Keratinocyte (primary cell): ENCODE results near the gene CUL3. TPM values are rescaled to one million over a fixed set of nuclear protein-coding genes. Genes with fewer than 3 reads are reported as not detected.
A peak's percentile ranks its signal among the peaks of the same experiment; 100 is the strongest.
"Not testable (repeated sequence)": the region's sequence is repeated elsewhere in the genome, so short reads cannot be mapped to it uniquely, and the experiment has no call there.

Source experiments
- DNase-seq: peaks from one replicate; pipeline ENCODE4 v3.0.0-alpha.2; 2011; ENCODE audit warnings: low read depth, missing footprints, low spot score
- FAIRE-seq: peaks from 2 replicates; lab custom pipeline; 2011; peaks lifted over from hg19 to GRCh38; lab: Jason Lieb, UNC
- H2AFZ ChIP-seq: 2 replicates; pipeline ENCODE4 v1.6.0; 2012; ENCODE audit warnings: low read length, control low read depth, inconsistent platforms; ENCODE audit not compliant: control insufficient read depth
- H3K27ac ChIP-seq: 2 replicates; pipeline ENCODE4 v1.5.1; 2011; ENCODE audit warnings: low read length; ENCODE audit not compliant: control insufficient read depth, insufficient read depth
- H3K27me3 ChIP-seq: 3 replicates; pipeline ENCODE4 v1.6.0; 2011; ENCODE audit warnings: low read length; ENCODE audit not compliant: control insufficient read depth, insufficient read depth; ENCODE audit errors: extremely low read depth
- H3K36me3 ChIP-seq, 2 experiments: 2 replicates in 1 of 2; 3 replicates in 1 of 2; pipeline ENCODE4 v1.5.1; 2011; ENCODE audit warnings: low read length in 2 of 2, mild to moderate bottlenecking in 1 of 2; ENCODE audit not compliant: control insufficient read depth in 2 of 2, insufficient read depth in 2 of 2; ENCODE audit errors: extremely low read depth in 1 of 2
- H3K4me1 ChIP-seq: 3 replicates; pipeline ENCODE4 v1.5.1; 2011; ENCODE audit warnings: low read length; ENCODE audit not compliant: control insufficient read depth, insufficient read depth; ENCODE audit errors: extremely low read depth
- H3K4me2 ChIP-seq: 3 replicates; pipeline ENCODE4 v1.6.0; 2011; ENCODE audit warnings: low read depth, low read length; ENCODE audit not compliant: control insufficient read depth, insufficient read depth; ENCODE audit errors: extremely low read depth
- H3K4me3 ChIP-seq, 3 experiments: fragments of 200-600 bp in 1 of 3; sonication (generic) in 1 of 3; 2 replicates in 2 of 3; 3 replicates in 1 of 3; pipeline ENCODE4 v1.5.1; 2011 to 2016; ENCODE audit warnings: low read length in 3 of 3, mild to moderate bottlenecking in 3 of 3, control low read depth in 2 of 3, inconsistent platforms in 1 of 3, low read depth in 1 of 3, mixed read lengths in 1 of 3, mixed run types in 1 of 3, moderate library complexity in 1 of 3; ENCODE audit not compliant: control insufficient read depth in 2 of 3, insufficient read depth in 2 of 3; ENCODE audit errors: extremely low read depth in 1 of 3
- H3K79me2 ChIP-seq: 2 replicates; pipeline ENCODE4 v1.6.0; 2012; ENCODE audit warnings: low read length; ENCODE audit not compliant: control insufficient read depth, insufficient read depth
- H3K9ac ChIP-seq: 3 replicates; pipeline ENCODE4 v1.6.0; 2011; ENCODE audit warnings: low read length; ENCODE audit not compliant: control insufficient read depth, insufficient read depth; ENCODE audit errors: extremely low read depth
- H3K9me1 ChIP-seq: 3 replicates; pipeline ENCODE4 v1.6.0; 2011; ENCODE audit warnings: low read length; ENCODE audit not compliant: control insufficient read depth, insufficient read depth; ENCODE audit errors: extremely low read depth
- H3K9me3 ChIP-seq: 2 replicates; pipeline ENCODE4 v1.5.1; 2012; ENCODE audit warnings: low read depth, low read length; ENCODE audit not compliant: control insufficient read depth
- H4K20me1 ChIP-seq: 3 replicates; pipeline ENCODE4 v1.6.0; 2011; ENCODE audit warnings: low read length; ENCODE audit not compliant: control insufficient read depth, insufficient read depth; ENCODE audit errors: extremely low read depth
- dilution Hi-C: fragments of 300-500 bp; cut with MboI; formaldehyde crosslinking; loops from one replicate; pipeline ENCODE4 v1.7.0; 2020; ENCODE audit warnings: low sequenced_read_pairs; ENCODE audit not compliant: extremely low pct_ligation_motif_present
- polyA plus RNA-seq, 5 experiments: library from polyadenylated mRNA; depleted of rRNA in 3 of 5; stranded (reverse) in 3 of 5; stranded (forward) in 1 of 5; unstranded in 1 of 5; fragments of >200 nt; gene quantifications; 1 replicate in 1 of 5; 2 replicates in 3 of 5; 3 replicates in 1 of 5; pipeline versions ENCODE4 v1.2.1 to v1.2.3, GENCODE V29; 2011 to 2012; ENCODE audit warnings: missing spikeins in 2 of 5, low read depth in 1 of 5, low replicate concordance in 1 of 5
- TF ChIP-seq, protein P1 (sequence below), 3 experiments: IDR thresholded peaks in 1 of 3; conservative IDR thresholded peaks in 1 of 3; optimal IDR thresholded peaks in 1 of 3; 2 replicates in 2 of 3; 3 replicates in 1 of 3; pipeline versions ENCODE3 to v1.5.1; 2011; ENCODE audit warnings: low read length in 3 of 3, mild to moderate bottlenecking in 3 of 3, moderate library complexity in 2 of 3, control low read depth in 1 of 3, inconsistent platforms in 1 of 3; ENCODE audit not compliant: insufficient read depth in 2 of 3; ENCODE audit errors: extremely low read depth in 1 of 3

Gene CUL3
- polyA plus RNA-seq, 1 donor (not counting 4 experiments of a cell fraction or from before 2014, with no cell fraction given) = 71.7 TPM

DNA sequence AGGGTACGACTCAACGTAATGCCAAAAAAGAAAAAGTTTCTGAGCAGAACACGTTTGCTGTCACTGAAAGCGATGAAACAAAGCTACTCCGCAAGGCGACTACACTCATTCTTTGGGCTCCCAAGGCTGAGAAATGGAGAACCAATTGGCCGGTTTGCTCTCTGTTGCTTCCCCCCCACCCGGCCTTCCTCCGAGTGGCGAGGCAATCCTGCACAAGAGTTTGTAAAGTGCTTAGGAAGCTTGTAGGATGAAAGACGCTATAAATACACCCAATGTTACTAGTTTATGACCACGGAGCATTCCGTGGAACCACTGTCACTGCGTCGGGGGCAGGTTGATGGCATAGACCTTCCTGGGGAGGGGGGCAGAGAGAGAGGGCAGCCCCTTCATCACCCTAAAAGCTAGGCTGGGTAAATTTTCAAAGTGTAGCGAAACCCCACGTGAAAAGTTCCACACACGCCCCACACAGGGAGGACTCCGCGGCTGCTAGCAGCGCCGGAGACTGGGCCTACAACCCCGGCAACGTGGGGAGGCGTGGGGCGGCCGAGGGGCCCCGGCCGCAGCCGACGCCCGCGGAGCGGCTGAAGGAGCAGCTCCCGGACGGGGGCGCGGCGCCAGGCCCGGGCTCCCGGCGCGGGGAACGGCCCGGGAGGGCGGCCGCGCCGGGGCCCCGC is 915 bp downstream of the CUL3 start:
- Histone ChIP-seq H3K4me3 (peak overlapping the region; percentile 61 to 97 (median 80)), H3K4me1 (peaks cover 23% of the 10 kb centered on the region), H3K27me3 (no peaks in the 10 kb centered on the region), H3K9me1 (peaks cover 2% of the 10 kb centered on the region), H3K79me2 (peaks cover 55% of the 10 kb centered on the region), H3K4me2 (peak overlapping the region; percentile 90), H3K36me3 (no peaks in the 10 kb centered on the region), H4K20me1 (peaks cover 21% of the 10 kb centered on the region), H3K9me3 (no peaks in the 10 kb centered on the region), H3K9ac (peak overlapping the region; percentile 91), H3K27ac (peak overlapping the region; percentile 70), H2AFZ (no peak overlapping the region)
- TF ChIP-seq, protein P1, sequence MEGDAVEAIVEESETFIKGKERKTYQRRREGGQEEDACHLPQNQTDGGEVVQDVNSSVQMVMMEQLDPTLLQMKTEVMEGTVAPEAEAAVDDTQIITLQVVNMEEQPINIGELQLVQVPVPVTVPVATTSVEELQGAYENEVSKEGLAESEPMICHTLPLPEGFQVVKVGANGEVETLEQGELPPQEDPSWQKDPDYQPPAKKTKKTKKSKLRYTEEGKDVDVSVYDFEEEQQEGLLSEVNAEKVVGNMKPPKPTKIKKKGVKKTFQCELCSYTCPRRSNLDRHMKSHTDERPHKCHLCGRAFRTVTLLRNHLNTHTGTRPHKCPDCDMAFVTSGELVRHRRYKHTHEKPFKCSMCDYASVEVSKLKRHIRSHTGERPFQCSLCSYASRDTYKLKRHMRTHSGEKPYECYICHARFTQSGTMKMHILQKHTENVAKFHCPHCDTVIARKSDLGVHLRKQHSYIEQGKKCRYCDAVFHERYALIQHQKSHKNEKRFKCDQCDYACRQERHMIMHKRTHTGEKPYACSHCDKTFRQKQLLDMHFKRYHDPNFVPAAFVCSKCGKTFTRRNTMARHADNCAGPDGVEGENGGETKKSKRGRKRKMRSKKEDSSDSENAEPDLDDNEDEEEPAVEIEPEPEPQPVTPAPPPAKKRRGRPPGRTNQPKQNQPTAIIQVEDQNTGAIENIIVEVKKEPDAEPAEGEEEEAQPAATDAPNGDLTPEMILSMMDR (optimal IDR thresholded peaks at IDR 0.05 in 1 of 3, IDR thresholded peaks at IDR 0.05 in 1 of 3, conservative IDR thresholded peaks at IDR 0.05 in 1 of 3; ENCODE audit: extremely low read depth in 1 of 3, insufficient read depth in 2 of 3, low read length in 3 of 3) = no peak
- DNase-seq (no peak), FAIRE-seq (peak; percentile 60)
- dilution Hi-C loops = no loop called here

DNA sequence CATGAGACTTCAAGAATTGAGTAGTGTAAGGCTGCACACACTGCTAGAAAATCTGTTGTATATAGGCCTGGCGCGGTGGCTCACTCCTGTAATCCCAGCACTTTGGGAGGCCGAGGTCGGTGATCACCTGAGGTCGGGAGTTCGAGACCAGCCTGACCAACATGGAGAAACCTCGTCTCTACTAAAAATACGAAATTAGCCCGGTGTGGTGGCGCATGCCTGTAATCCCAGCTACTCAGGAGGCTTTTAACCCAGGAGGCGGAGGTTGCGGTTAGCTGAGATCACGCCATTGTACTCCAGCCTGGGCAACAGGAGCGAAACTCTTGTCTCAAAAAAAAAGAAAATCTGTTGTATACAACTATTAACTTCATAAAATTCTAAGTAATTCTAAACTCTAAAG is 2.1 kb downstream of the CUL3 start:
- dilution Hi-C loops = not testable (repeated sequence)

DNA sequence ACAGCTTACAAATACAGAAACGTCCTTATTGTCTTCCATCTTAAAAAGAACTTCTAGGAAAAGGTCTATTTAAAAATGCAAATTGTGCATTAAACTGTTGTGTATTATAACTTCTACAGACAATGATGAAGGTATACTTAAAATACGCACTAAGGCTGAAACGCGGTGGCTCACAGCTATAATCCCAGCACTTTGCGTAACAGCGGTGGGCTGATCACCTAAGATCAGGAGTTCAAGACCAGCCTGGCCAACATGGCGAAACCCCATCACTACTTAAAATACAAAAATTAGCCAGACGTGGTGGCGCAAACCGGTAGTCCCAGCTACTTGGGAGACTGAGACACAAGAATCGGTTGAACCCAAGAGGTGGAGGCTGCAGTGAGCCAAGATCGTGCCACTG is 4.9 kb downstream of the CUL3 start:
- Histone ChIP-seq H3K4me1 (peaks cover 21% of the 10 kb centered on the region), H3K27me3 (no peaks in the 10 kb centered on the region), H3K4me3 (no peak overlapping the region), H3K9me3 (no peaks in the 10 kb centered on the region), H4K20me1 (peaks cover 32% of the 10 kb centered on the region), H3K79me2 (peaks cover 95% of the 10 kb centered on the region), H3K4me2 (no peak overlapping the region), H3K36me3 (peaks cover 0 to 3% of the 10 kb centered on the region in 2 experiments), H3K27ac (no peak overlapping the region), H3K9me1 (peaks cover 2% of the 10 kb centered on the region), H3K9ac (no peak overlapping the region), H2AFZ (no peak overlapping the region)
- DNase-seq (no peak), FAIRE-seq (no peak)
- TF ChIP-seq, protein P1 (optimal IDR thresholded peaks at IDR 0.05 in 1 of 3, IDR thresholded peaks at IDR 0.05 in 1 of 3, conservative IDR thresholded peaks at IDR 0.05 in 1 of 3; ENCODE audit: extremely low read depth in 1 of 3, insufficient read depth in 2 of 3, low read length in 3 of 3) = no peak
- dilution Hi-C loops = no loop called here

More for the DNA sequence above, 2.1 kb downstream of the CUL3 start:
- Histone ChIP-seq H3K4me3 (peak overlapping the region; percentile 61 to 97 (median 80)), H3K9ac (peak overlapping the region; percentile 91), H3K4me2 (peak overlapping the region; percentile 90), H3K79me2 (peaks cover 67% of the 10 kb centered on the region), H3K4me1 (peaks cover 26% of the 10 kb centered on the region), H4K20me1 (peaks cover 27% of the 10 kb centered on the region)
- H3K9me3 ChIP-seq, FAIRE-seq, DNase-seq, H3K27ac ChIP-seq, H3K27me3 ChIP-seq, H3K36me3 ChIP-seq, H3K9me1 ChIP-seq, H2AFZ ChIP-seq: not testable (repeated sequence)
